HG02981 (cell line): ENCODE data around the gene SDCCAG8.
"Not testable (repeated sequence)": the region's sequence is repeated elsewhere in the genome, so short reads cannot be mapped to it uniquely, and the experiment has no call there.

Experiments
- ATAC-seq: cut with Tn5 transposase; IDR thresholded peaks from one replicate; pipeline ENCODE4 v1.9.1; 2021; ENCODE audit warnings: mild to moderate bottlenecking, moderate library complexity; ENCODE audit not compliant: unreplicated experiment

SDCCAG8 gene

DNA sequence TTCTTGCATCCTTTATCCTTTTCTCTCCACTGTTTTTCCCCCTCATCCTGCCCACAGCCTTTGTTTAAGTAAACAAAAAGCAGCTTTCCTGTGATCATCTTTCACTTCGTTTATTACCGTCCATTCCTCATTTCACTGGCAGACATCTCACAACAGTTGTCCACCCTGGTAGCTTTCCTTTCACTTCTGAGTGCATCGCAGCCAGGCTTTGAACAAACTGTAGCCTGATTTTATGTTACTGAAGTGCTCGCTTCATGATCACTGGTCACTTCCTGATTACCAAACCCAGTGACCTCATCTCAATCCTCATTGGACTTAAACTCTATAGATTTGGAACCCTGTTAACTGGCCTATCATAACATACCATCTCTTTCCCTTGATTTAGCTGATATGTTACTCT is 67.7 kb downstream of the SDCCAG8 start:
- no peak for ATAC-seq

DNA sequence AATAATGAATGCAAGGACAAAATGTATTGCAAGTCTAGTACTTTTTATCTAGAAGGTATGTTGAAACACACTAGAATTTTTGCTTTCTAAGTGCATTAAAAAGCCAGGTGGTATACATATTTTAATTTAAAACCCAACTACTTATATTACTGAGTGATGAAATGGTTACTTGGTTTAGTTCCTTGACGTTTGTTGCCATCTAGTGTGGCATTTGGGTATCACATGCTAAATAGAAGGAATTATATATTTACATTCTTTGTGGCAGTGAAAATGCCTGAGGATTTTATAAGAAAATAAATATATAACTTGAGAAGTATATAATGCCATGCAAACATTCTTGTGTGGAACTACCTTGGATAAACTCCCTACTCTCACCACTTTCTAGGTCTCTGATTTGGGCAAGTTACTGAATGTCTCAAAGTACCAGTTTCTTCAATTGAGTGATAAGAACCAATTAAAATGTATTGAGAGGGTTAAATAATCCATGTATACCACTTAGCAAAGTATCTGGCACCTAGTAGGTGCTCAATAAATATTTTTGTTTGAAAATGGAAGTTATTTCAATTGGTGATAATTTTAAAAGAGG is 69.6 kb downstream of the SDCCAG8 start:
- peak; percentile 61 for ATAC-seq

- no peak for ATAC-seq
Observed at GRCh38 chr1:243332440-243332839, 76.6 kb downstream of the SDCCAG8 start.

DNA sequence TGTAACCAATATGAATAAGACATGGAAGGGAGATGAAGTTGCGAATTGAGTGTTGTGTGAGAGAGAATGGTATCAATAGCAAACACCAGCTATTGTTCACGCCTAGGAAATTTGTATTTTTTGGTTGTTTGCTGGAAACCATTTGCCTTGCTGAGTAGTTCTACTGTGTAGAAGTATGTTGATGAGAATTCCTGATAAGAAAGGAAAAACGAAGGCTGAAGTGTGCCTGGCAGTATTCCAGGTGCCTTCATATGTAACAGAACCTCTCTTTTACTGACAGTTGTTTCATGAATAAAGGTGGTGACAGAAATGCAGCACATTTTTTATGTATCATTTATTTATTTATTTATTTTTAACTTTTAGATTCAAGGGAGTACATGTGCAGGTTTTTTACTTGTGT is 79.5 kb downstream of the SDCCAG8 start:
- ATAC-seq, result no peak

DNA sequence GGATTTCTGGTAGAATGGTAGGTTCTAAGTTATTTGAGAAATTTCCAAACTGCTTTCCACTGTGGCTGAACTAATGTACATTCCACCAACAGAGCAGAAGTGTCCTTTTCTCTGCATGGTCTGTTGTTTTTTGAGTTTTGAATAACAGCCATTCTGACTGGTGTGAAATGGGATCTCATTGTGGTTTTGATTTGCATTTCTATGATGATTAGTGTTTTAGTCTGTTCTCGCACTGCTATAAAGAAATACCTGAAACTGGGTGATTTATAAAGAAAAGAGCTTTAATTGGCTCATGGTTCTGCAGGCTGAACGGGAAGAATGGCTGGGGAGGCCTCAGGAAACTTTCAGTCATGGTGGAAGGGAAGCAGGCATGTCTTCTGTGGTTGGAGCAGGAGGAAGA is 80.3 kb downstream of the SDCCAG8 start:
- no peak for ATAC-seq

DNA sequence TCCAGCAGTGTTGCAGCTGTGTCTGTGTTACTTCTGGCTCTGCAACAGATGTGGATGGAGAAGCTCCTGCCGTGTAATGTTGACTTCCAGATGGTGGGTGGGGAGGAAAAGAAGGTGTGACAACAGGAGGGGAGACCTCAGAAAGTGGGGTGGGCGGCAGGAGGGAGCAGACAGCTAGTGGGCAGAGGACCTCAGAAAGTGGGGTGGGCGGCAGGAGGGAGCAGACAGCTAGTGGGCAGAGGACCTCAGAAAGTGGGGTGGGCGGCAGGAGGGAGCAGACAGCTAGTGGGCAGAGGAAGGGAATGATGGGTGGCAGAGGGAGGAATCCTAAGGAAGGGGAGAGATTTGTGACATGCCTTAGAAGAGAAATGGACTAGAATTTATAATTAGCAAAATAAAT is 83.0 kb downstream of the SDCCAG8 start:
- not testable (repeated sequence) for ATAC-seq

DNA sequence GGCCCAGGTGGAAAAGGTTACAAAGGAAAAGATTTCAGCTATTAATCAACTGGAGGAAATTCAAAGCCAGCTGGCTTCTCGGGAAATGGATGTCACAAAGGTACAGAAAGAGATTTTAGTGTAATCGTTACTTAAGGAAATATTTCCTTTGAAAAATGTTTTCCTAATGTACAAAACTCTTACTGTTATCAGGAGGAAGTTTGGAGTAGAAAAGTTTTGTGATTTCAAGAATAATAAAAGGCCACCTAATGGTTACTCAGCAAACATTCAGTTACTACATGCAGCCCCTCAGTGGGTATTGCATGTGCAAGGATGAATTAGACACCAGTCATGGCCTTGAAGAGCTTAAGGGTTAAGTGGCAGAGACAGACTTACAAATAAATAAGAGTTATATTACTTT is 85.2 kb downstream of the SDCCAG8 start:
- no peak for ATAC-seq

DNA sequence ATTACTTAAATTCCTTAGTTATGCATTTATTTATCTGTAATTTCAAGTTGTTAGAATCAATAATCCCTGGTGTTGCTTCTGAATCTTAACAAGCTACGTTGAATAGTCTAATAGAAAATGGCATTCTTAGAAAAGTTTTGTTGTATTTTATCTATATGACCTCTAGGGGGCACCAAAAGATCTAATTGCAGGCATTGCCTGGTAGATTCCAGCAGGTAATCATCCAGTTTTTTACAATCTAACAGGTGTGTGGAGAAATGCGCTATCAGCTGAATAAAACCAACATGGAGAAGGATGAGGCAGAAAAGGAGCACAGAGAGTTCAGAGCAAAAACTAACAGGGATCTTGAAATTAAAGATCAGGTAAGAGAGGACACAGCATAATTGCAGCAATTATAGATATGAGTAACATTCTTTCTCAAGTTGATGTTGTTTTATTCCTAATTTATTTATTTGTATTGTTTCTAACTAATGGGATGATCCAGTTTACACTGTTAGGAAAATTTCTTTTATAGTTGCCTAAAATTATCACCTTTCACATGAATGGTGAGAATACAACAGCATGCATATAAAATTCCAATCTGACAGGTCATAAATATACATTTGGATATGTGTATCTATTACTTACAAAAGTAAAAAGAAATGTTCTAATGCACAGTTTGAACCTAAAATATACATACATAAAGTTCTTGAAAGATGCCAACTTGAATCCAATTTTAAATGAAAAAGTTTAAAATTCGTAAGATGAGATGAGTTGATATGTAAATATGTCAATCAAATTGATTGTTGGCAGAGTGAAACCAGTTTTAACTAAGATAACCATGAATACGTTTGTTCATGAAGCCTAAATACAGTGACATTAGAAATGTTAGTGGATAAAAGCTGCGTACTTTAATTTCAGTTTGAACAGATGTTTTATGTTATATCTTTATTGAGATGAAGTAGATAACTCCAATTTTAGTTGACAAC is 88.4 kb downstream of the SDCCAG8 start:
- no peak for ATAC-seq

DNA sequence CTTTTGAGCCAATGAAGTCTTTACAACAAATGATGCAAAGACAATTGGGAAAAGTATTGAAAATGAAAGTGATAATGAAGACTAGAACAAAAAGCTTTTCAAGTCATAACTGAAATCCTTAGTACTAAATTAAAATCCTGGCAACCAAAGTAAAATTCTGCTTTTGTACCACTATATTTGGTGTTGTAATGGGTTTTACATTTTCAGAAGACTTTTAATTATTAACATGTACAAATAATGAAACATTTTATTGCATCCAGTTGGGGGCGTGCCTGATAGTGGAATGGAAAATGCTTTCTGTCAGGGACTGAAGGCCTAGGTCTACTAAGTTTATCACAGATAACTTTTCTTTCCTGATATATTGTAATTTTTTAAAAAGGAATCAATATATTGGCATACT is 89.4 kb downstream of the SDCCAG8 start:
- no peak for ATAC-seq

DNA sequence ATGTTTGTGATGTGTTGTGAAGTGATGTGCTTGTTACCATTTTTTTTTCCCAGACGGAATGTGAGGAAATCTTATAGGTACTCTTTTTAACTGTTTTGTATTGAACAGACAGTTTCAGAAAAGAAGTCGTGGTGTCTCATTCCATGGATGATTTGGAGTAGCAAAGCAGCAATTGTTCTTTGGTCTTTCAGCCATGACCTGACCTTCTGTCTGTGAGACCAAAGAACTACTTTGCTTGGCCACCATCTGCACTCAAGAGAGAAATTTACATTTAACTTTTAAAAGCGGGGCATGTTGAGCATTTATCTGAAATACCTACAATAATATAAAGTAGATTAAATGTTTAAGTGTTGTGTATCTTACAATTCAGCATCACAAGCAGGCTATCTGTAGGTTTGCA is 90.2 kb downstream of the SDCCAG8 start:
- ATAC-seq, result no peak

- ATAC-seq, result no peak
Observed at GRCh38 chr1:243346468-243346867, 90.6 kb downstream of the SDCCAG8 start.

DNA sequence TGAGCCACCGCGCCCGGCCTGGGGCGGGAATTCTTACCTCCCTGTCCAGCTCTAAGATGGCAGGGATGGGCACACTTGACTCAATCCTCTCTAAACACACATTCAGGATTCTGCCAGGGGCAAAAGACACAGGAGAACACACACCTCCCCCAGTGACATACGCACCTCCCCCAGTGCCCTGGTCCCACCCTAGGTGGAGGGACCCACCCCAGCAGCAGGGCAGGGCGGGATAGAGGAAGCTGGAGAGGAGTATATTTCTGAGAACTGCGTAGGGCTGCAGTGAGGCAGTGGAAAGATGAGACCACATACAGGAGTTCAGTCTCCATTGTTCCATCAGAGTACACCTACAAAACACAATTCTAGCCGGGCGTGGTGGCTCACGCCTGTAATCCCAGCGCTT is 92.5 kb downstream of the SDCCAG8 start:
- ATAC-seq, result no peak

GRCh38 chr1:243349128-243349527 is 93.3 kb downstream of the SDCCAG8 start:
- no peak for ATAC-seq

- no peak for ATAC-seq
Observed at GRCh38 chr1:243351337-243351736, 95.5 kb downstream of the SDCCAG8 start.

GRCh38 chr1:243354511-243355153 is 98.8 kb downstream of the SDCCAG8 start:
- peak; percentile 79 for ATAC-seq

DNA sequence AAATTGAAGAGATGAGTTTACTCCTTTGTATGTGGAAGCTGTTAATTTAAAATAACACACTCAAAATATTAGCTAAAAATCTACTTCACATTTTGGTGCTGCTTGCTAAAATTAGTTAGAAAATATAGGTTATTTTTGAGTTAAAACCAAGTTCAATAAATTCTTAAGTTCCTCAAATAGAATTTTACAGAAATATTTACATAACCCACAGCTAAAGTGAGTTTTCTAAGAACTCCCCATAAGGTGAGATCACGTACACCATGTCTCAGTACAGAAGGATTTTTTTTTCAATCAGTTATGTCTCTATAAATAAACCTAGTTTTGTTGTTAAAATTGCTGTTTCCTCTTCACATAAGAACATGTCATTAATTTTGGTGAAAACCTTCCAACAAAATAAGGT is 108.0 kb downstream of the SDCCAG8 start:
- ATAC-seq, result no peak

GRCh38 chr1:243364330-243364729 is 108.5 kb downstream of the SDCCAG8 start:
- no peak for ATAC-seq

- no peak for ATAC-seq
Observed at GRCh38 chr1:243364866-243365265, 109.0 kb downstream of the SDCCAG8 start.

GRCh38 chr1:243367314-243367713 is 111.5 kb downstream of the SDCCAG8 start:
- ATAC-seq, result no peak

DNA sequence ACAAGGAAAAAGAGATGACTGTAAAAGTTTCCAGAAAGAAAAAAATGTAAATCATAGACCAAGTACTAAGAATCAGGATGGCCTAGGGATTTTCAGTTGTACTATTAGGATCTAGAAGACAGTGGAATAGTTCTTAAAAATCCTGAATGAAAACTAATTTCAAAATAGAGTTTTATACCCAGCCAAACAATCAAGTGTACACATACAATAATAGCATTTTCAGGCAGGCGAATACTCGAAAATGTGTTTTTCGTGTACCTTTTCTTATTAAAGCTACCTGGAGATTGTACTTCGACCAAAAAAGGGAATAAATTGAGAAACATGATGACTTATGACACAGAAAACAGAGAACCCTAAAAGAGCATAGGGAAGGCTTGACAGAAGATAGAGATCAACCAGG is 118.6 kb downstream of the SDCCAG8 start:
- ATAC-seq, result no peak

- ATAC-seq, result no peak
Observed at GRCh38 chr1:243375596-243375995, 119.8 kb downstream of the SDCCAG8 start.

DNA sequence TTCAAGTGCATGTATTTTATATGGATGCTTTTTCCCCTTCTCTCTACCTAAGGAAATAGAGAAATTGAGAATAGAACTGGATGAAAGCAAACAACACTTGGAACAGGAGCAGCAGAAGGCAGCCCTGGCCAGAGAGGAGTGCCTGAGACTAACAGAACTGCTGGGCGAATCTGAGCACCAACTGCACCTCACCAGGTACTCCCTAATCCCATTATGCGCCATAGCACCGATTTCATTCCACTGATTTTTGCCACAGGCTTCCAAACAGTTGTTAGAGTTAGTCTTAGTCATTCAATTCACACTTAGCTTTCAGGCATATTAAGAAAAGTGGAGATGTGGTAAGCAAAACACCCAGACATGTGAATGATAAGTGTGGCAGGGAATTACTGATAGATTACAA is 122.8 kb downstream of the SDCCAG8 start:
- ATAC-seq, result no peak
